K562 (cell line): ENCODE measurements around the gene STK4. TPM values are rescaled to one million over a fixed set of nuclear protein-coding genes. Genes with fewer than 3 reads are reported as not detected.

Experiments used
- CAMTA2 ChIP-seq: fragments of 250-450 bp; sonication (Bioruptor Pico); conservative IDR thresholded peaks from 2 replicates; pipeline ENCODE4 v1.5.1; 2022
- CBX5 ChIP-seq: IDR thresholded peaks from 2 replicates; pipeline ENCODE4 v1.6.1; 2014; ENCODE audit warnings: low read depth, borderline replicate concordance
- CBX8 ChIP-seq: fragments of 200-600 bp; sonication (generic); IDR thresholded peaks from 2 replicates; pipeline ENCODE4 v1.6.1; 2012; ENCODE audit warnings: borderline replicate concordance, mixed run types, low read depth, mild to moderate bottlenecking, moderate library complexity, mixed read lengths, low read length, control low read depth, inconsistent platforms; ENCODE audit not compliant: poor library complexity, severe bottlenecking; ENCODE audit errors: extremely low read depth
- HOXB6 ChIP-seq: fragments of 250-450 bp; sonication (Bioruptor Pico); IDR thresholded peaks from 2 replicates; pipeline ENCODE4 v1.5.1; 2022; ENCODE audit warnings: mild to moderate bottlenecking, borderline replicate concordance
- MTA3 ChIP-seq: fragments of 450-650 bp; formaldehyde crosslinking; IDR thresholded peaks from 2 replicates; pipeline ENCODE4 v1.6.1; 2017; ENCODE audit warnings: mild to moderate bottlenecking, borderline replicate concordance
- NFATC3 ChIP-seq: fragments of 450-650 bp; IDR thresholded peaks from 2 replicates; pipeline ENCODE4 v1.6.1; 2017; ENCODE audit warnings: mild to moderate bottlenecking
- POLR3A ChIP-seq: IDR thresholded peaks from 2 replicates; pipeline ENCODE4 v1.6.1; 2011; ENCODE audit warnings: borderline replicate concordance, mild to moderate bottlenecking, moderate library complexity; ENCODE audit not compliant: insufficient read length, insufficient read depth; ENCODE audit errors: extremely low read depth
- RBM14 ChIP-seq: fragments of 200-400 bp; formaldehyde crosslinking; IDR thresholded peaks from 2 replicates; pipeline ENCODE4 v1.6.1; 2018; ENCODE audit warnings: low read depth, mild to moderate bottlenecking, low read length, moderate library complexity, borderline replicate concordance; ENCODE audit not compliant: insufficient read depth
- SOX6 ChIP-seq: fragments of 450-650 bp; IDR thresholded peaks from 2 replicates; pipeline ENCODE4 v1.6.1; 2014; ENCODE audit warnings: mild to moderate bottlenecking
- SREBF2 ChIP-seq: sonication (generic); formaldehyde crosslinking; IDR thresholded peaks from 2 replicates; pipeline ENCODE4 v1.4.0; 2020; ENCODE audit warnings: mild to moderate bottlenecking, missing genetic modification reagents
- XRCC3 ChIP-seq: fragments of 450-650 bp; IDR thresholded peaks from 2 replicates; pipeline ENCODE4 v1.6.1; 2017; ENCODE audit warnings: mild to moderate bottlenecking, moderate library complexity
- ZNF239 ChIP-seq: fragments of 250-450 bp; sonication (Bioruptor Pico); IDR thresholded peaks from 2 replicates; pipeline ENCODE4 v1.4.0; 2020; ENCODE audit warnings: mild to moderate bottlenecking
- ZNF764 ChIP-seq: fragments of 250-450 bp; sonication (Bioruptor Pico); IDR thresholded peaks from 2 replicates; pipeline ENCODE4 v1.4.0; 2020; ENCODE audit warnings: low read depth, mild to moderate bottlenecking, moderate library complexity
- ZNF77 ChIP-seq: fragments of 250-450 bp; sonication (Bioruptor Pico); IDR thresholded peaks from 2 replicates; pipeline ENCODE4 v1.5.0; 2020
- ZZZ3 ChIP-seq: fragments of 450-650 bp; IDR thresholded peaks from 2 replicates; pipeline ENCODE4 v1.6.1; 2016; ENCODE audit warnings: antibody characterized with exemption, mild to moderate bottlenecking, moderate library complexity
- polyA plus RNA-seq, 8 experiments: library from polyadenylated mRNA; depleted of rRNA in 4 of 8; stranded (reverse) in 5 of 8; unstranded in 3 of 8; fragments of >200 nt; fragmentation: Nextera tagmentation in 2 of 8; fragmentation: Illumina TruSeq in 1 of 8; extraction: Ambion mirVana in 2 of 8; extraction: Trizol in 1 of 8; gene quantifications; 2 replicates each; pipeline versions ENCODE4 v1.2.1 to v1.2.3, GENCODE V29; 2011 to 2014; ENCODE audit warnings: inconsistent platforms in 1 of 8, missing spikeins in 1 of 8
- total RNA-seq, 7 experiments: library from RNA; depleted of rRNA in 6 of 7; stranded (reverse); fragments of >200 nt in 6 of 7; fragmentation: Illumina TruSeq in 2 of 7; extraction: Trizol in 2 of 7; gene quantifications; 2 replicates each; pipeline versions ENCODE4 v1.2.1 to v1.2.3, GENCODE V29; 2011 to 2021; ENCODE audit warnings: low replicate concordance in 1 of 7
- TF ChIP-seq, protein P1 (sequence below): fragments of 450-650 bp; conservative IDR thresholded peaks from 2 replicates; pipeline ENCODE4 v1.6.1; 2016; ENCODE audit warnings: missing genetic modification characterization, low read depth, mild to moderate bottlenecking, missing compliant biosample characterization, moderate library complexity
- TF ChIP-seq, protein P2 (sequence below): sonication (generic); formaldehyde crosslinking; IDR thresholded peaks from 2 replicates; pipeline ENCODE4 v1.8.0; 2022; ENCODE audit warnings: mild to moderate bottlenecking, missing genetic modification reagents
- TF ChIP-seq, protein P3 (sequence below), 2 experiments: fragments of 450-650 bp; IDR thresholded peaks; 2 replicates each; pipeline ENCODE4 v1.6.1; 2018; ENCODE audit warnings: mild to moderate bottlenecking in 2 of 2, low read depth in 1 of 2; ENCODE audit not compliant: partially characterized antibody in 2 of 2
- TF ChIP-seq, protein P4 (sequence below): fragments of 250-450 bp; sonication (Bioruptor Pico); IDR thresholded peaks from 2 replicates; pipeline ENCODE4 v1.9.0; 2021; ENCODE audit warnings: mild to moderate bottlenecking, inconsistent platforms

Gene STK4
- total and polyA plus RNA-seq, 9 of the 15 experiments (the other 6 are each of a cell fraction or from before 2014, with no cell fraction given): 11.9 to 30.6 (median 22.2) TPM

DNA sequence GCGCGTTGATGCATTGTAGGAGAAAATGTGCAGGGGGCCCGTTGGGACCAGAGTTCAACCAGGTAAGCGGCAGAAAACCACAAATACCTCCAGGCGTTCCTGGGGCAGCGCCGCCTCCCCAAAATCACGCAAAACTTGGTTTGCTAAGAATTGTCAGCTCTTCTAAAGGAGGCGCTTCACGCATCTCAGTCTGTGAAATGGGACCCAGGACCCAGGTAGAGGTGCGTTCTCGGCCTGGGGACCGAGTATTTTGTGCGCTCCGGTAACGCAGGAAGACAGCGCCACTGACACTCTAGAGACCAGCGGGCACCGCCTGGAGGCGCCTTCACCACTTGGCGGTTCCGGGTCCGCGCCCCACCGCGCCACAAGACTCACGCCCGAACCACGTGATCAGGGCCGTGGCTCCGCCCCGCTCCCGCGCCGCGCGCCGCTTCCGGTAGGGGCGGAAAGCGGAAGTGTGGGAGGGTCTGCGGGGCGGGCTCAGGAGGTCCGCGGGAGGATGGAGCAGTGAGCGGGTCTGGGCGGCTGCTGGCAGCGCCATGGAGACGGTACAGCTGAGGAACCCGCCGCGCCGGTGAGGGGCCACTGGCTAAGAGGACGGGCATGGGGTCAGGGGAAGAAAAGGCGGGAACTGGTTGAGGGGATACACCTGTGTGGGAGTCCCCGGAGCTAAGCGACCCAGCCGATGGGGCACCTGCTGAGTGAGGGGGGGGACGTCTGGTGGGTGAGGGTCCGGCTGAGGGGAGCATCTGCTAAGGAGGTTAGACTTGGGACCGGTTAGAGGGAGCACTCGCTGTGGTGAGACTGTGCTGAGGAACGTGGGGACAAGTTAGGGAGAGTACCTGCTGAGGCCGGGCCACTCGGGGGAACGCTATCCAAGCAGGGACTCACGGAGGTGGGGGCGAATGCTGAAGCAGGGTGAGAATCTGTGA is at the start of gene STK4 (continued):
- TF ChIP-seq MTA3 (peak; percentile 89; the same call in 1 of the 2 replicates), NFATC3 (no peak), HOXB6 (no peak), RBM14 (0 out of 2 replicates have a peak, but pooled peaks have one; percentile 77), XRCC3 (no peak), SREBF2 (CRISPR knock-in tag) (no peak), ZNF239 (CRISPR knock-in tag) (no peak; the same call in 1 of the 2 replicates), CBX5 (no peak), SOX6 (peak; percentile 61; the same call in 1 of the 2 replicates), ZNF77 (CRISPR knock-in tag) (no peak), CBX8 (no peak), ZNF764 (CRISPR knock-in tag) (no peak), CAMTA2 (CRISPR knock-in tag) (no peak), ZZZ3 (no peak), POLR3A (no peak)
- TF ChIP-seq, protein P1, sequence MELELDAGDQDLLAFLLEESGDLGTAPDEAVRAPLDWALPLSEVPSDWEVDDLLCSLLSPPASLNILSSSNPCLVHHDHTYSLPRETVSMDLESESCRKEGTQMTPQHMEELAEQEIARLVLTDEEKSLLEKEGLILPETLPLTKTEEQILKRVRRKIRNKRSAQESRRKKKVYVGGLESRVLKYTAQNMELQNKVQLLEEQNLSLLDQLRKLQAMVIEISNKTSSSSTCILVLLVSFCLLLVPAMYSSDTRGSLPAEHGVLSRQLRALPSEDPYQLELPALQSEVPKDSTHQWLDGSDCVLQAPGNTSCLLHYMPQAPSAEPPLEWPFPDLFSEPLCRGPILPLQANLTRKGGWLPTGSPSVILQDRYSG (tag): no peak
- TF ChIP-seq, protein P2, sequence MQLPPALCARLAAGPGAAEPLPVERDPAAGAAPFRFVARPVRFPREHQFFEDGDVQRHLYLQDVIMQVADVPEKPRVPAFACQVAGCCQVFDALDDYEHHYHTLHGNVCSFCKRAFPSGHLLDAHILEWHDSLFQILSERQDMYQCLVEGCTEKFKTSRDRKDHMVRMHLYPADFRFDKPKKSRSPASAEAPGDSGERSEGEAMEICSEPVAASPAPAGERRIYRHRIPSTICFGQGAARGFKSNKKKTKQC: peak; percentile 39
- TF ChIP-seq, protein P3, sequence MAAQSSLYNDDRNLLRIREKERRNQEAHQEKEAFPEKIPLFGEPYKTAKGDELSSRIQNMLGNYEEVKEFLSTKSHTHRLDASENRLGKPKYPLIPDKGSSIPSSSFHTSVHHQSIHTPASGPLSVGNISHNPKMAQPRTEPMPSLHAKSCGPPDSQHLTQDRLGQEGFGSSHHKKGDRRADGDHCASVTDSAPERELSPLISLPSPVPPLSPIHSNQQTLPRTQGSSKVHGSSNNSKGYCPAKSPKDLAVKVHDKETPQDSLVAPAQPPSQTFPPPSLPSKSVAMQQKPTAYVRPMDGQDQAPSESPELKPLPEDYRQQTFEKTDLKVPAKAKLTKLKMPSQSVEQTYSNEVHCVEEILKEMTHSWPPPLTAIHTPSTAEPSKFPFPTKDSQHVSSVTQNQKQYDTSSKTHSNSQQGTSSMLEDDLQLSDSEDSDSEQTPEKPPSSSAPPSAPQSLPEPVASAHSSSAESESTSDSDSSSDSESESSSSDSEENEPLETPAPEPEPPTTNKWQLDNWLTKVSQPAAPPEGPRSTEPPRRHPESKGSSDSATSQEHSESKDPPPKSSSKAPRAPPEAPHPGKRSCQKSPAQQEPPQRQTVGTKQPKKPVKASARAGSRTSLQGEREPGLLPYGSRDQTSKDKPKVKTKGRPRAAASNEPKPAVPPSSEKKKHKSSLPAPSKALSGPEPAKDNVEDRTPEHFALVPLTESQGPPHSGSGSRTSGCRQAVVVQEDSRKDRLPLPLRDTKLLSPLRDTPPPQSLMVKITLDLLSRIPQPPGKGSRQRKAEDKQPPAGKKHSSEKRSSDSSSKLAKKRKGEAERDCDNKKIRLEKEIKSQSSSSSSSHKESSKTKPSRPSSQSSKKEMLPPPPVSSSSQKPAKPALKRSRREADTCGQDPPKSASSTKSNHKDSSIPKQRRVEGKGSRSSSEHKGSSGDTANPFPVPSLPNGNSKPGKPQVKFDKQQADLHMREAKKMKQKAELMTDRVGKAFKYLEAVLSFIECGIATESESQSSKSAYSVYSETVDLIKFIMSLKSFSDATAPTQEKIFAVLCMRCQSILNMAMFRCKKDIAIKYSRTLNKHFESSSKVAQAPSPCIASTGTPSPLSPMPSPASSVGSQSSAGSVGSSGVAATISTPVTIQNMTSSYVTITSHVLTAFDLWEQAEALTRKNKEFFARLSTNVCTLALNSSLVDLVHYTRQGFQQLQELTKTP (IDR thresholded peaks at IDR 0.05; ENCODE audit: low read depth in 1 of 2, partially characterized antibody in 2 of 2): peak in 1 of 2 experiments; percentile 49
- TF ChIP-seq, protein P4, sequence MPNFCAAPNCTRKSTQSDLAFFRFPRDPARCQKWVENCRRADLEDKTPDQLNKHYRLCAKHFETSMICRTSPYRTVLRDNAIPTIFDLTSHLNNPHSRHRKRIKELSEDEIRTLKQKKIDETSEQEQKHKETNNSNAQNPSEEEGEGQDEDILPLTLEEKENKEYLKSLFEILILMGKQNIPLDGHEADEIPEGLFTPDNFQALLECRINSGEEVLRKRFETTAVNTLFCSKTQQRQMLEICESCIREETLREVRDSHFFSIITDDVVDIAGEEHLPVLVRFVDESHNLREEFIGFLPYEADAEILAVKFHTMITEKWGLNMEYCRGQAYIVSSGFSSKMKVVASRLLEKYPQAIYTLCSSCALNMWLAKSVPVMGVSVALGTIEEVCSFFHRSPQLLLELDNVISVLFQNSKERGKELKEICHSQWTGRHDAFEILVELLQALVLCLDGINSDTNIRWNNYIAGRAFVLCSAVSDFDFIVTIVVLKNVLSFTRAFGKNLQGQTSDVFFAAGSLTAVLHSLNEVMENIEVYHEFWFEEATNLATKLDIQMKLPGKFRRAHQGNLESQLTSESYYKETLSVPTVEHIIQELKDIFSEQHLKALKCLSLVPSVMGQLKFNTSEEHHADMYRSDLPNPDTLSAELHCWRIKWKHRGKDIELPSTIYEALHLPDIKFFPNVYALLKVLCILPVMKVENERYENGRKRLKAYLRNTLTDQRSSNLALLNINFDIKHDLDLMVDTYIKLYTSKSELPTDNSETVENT (CRISPR knock-in tag): 0 out of 2 replicates have a peak, but pooled peaks have one; percentile 11
